Measurements from ENCODE around the gene RTP5. TPM values are rescaled to one million over a fixed set of nuclear protein-coding genes. Genes with fewer than 3 reads are reported as not detected.

The RTP5 gene
- total and polyA plus RNA-seq, 2 of the 8 experiments (the other 6 are each of a cell fraction or from before 2014, with no cell fraction given): not detected

DNA sequence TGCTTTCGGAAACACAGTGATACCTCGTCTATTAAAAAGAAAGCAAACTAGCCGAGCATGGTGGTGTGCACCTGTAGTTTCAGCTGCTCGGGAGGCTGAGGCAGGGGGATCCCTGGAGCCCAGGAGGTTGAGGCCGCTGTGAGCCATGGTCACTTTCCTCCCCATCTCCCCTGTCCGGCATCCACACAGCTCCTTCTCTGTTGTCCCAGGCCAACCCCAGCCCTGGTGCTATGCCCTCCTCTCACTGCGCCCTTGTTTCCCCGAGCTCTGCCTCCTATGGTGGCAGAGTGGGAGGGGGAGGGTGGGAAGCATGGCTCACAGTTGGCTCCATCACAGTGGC is 15.4 kb downstream of the RTP5 start:
- Histone ChIP-seq H3K4me1 (replicated peaks in 1 of 4; ENCODE audit: control insufficient read depth in 3 of 4, insufficient read depth in 4 of 4, low read length in 3 of 4) (peaks cover 3 to 8% (median 7%) of the 10 kb centered on the region in 4 experiments; a peak in 6 of 7 replicates), H4K91ac (replicated peaks; ENCODE audit: insufficient read length, low read length) (no peak overlapping the region), H2BK15ac (ENCODE audit: low read length) (no peak overlapping the region), H3K56ac (replicated peaks; ENCODE audit: insufficient read length, low read depth, low read length) (no peak overlapping the region), H2AFZ (ENCODE audit: low read length) (no peak overlapping the region), H2AK5ac (ENCODE audit: low read depth, low read length) (peak overlapping the region; percentile 53; the same call in 1 of the 2 replicates), H4K5ac (ENCODE audit: insufficient read length, low read depth, low read length) (no peak overlapping the region), H3K27ac (ENCODE audit: low read depth, low read length) (no peak overlapping the region), H4K8ac (ENCODE audit: extremely low read depth, insufficient read depth, low read length) (no peak overlapping the region), H3K79me2 (ENCODE audit: control insufficient read depth in 1 of 2, insufficient read depth in 2 of 2, low read length in 2 of 2) (no peaks in the 10 kb centered on the region), H2BK5ac (ENCODE audit: low read depth, low read length) (no peak overlapping the region), H3K14ac (ENCODE audit: insufficient read length) (no peak overlapping the region), H3K23me2 (ENCODE audit: low read depth, low read length) (peaks cover 3% of the 10 kb centered on the region; the same call in 1 of the 2 replicates), H2BK120ac (replicated peaks; ENCODE audit: low read depth, low read length) (no peak overlapping the region), H2BK20ac (ENCODE audit: low read length) (no peak overlapping the region), H3K4me2 (ENCODE audit: insufficient read depth in 1 of 2, low read depth in 2 of 2, low read length in 2 of 2) (no peak overlapping the region), H3K79me1 (ENCODE audit: low read depth, low read length) (no peaks in the 10 kb centered on the region), H3K27me3 (replicated peaks in 1 of 4; ENCODE audit: control insufficient read depth in 3 of 4, extremely low read depth in 1 of 4, insufficient read depth in 3 of 4, low read length in 3 of 4) (no peaks in the 10 kb centered on the region), H3K36me3 (ENCODE audit: control insufficient read depth in 2 of 4, insufficient read depth in 4 of 4, low read length in 3 of 4) (no peaks in the 10 kb centered on the region), H3K18ac (ENCODE audit: extremely low read depth, low read length) (no peak overlapping the region; the same call in 1 of the 2 replicates), H3K9me3 (ENCODE audit: insufficient read depth in 2 of 2, low read depth in 1 of 2, low read length in 1 of 2) (peaks cover 0 to 4% of the 10 kb centered on the region in 2 experiments; a peak in 1 of 4 replicates), H3K9ac (replicated peaks in 1 of 4; ENCODE audit: extremely low read depth in 1 of 4, low read depth in 3 of 4, low read length in 3 of 4) (no peak overlapping the region), H3K4me3 (ENCODE audit: extremely low read depth in 1 of 4, insufficient read depth in 2 of 4, low read depth in 3 of 4, low read length in 4 of 4) (no peak overlapping the region), H3K4ac (replicated peaks; ENCODE audit: insufficient read length, low read depth, low read length) (no peak overlapping the region), H3K23ac (ENCODE audit: insufficient read length) (no peak overlapping the region), H2BK12ac (ENCODE audit: low read depth, low read length) (0 out of 2 replicates have a peak overlapping the region, but pooled peaks have one; percentile 50), H4K20me1 (replicated peaks in 1 of 2; ENCODE audit: control insufficient read depth in 1 of 2, insufficient read depth in 2 of 2, low read length in 2 of 2) (no peaks in the 10 kb centered on the region)
- FAIRE-seq (no peak), DNase-seq (ENCODE audit: low read depth in 1 of 2, low spot score in 2 of 2) (no peak)
- TF ChIP-seq CEBPB (IDR thresholded peaks at IDR 0.05; ENCODE audit: low read depth, low read length): no peak
- no peak for TF ChIP-seq SIRT6 (IDR thresholded peaks at IDR 0.05; ENCODE audit: low read length)
- TF ChIP-seq, protein P1, sequence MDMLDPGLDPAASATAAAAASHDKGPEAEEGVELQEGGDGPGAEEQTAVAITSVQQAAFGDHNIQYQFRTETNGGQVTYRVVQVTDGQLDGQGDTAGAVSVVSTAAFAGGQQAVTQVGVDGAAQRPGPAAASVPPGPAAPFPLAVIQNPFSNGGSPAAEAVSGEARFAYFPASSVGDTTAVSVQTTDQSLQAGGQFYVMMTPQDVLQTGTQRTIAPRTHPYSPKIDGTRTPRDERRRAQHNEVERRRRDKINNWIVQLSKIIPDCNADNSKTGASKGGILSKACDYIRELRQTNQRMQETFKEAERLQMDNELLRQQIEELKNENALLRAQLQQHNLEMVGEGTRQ (IDR thresholded peaks at IDR 0.05; ENCODE audit: low read length): no peak
- no peak for TF ChIP-seq KDM4A (IDR thresholded peaks at IDR 0.05; ENCODE audit: low read depth, low read length, severe bottlenecking)
- TF ChIP-seq, protein P2, sequence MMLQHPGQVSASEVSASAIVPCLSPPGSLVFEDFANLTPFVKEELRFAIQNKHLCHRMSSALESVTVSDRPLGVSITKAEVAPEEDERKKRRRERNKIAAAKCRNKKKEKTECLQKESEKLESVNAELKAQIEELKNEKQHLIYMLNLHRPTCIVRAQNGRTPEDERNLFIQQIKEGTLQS (IDR thresholded peaks at IDR 0.05; ENCODE audit: insufficient read depth, low read depth, low read length): no peak
- POLR2A ChIA-PET (ENCODE audit: partially characterized antibody): no interaction called here
- CTCF ChIA-PET (ENCODE audit: partially characterized antibody): no interaction called here
- 91% methylated on average over 8 of the region's 8 CpGs; no CpG with 5 or more reads in 1 of the 2 experiments for WGBS, 2 experiments (ENCODE audit: extremely low coverage in 1 of 2, insufficient coverage in 1 of 2, insufficient read length in 1 of 2, insufficient replicate concordance in 2 of 2, low coverage in 1 of 2, low lambda C conversion rate in 2 of 2, missing lambda C conversion rate in 1 of 2)
